GM12878 (cell line): Measurements from ENCODE around the gene MYH10.

Experiments
- CBFB ChIP-seq: IDR thresholded peaks from 2 replicates; pipeline ENCODE4 v1.6.1; 2016; ENCODE audit warnings: antibody characterized with exemption, low read depth
- HDGF ChIP-seq: fragments of 450-650 bp; IDR thresholded peaks from 2 replicates; pipeline ENCODE4 v1.6.1; 2016; ENCODE audit warnings: antibody characterized with exemption
- POLR2A ChIP-seq: IDR thresholded peaks from 2 replicates; pipeline ENCODE4 v1.6.1; 2011; ENCODE audit warnings: low read depth, mild to moderate bottlenecking, low read length

DNA sequence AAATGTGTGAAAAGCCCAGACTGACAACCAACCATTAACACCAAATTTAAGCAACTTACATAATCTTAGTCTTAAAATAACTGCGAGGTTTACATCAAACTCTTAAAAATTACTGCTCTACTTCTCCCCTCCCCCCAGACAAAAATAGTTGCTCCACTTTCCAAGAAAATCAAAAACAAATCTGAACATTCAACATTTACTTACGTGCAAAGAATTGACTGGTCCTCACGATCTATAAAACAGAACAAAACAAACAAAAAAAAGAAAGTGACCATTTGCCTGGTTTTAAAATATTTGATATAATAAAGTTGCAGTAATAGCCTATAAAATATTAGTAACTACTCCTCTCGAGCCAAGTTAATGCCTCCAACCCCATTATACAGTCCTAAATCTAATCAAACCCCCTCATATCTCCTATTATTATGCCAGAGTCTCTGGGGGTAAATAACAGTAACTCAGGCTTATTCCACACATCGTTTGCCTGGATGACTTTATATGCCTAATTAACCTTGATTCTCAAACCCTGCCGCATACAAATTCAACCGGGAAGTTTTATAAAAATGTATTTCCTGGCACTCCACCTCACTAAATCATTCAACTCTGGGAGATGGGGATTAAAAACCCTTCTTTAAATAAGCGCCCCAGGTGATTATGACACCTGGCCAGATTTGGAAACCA is 41.5 kb downstream of the MYH10 start:
- TF ChIP-seq CBFB (no peak), POLR2A (no peak), HDGF (no peak)
